A673 (cell line): ENCODE results near the gene PGAP2. TPM values are rescaled to one million over a fixed set of nuclear protein-coding genes. Genes with fewer than 3 reads are reported as not detected.

Experiments
- BruUV-seq: library from RNA; stranded (reverse); fragments of 400-500 nt; replicated peaks from 2 replicates; lab custom pipeline; 2021; lab: Mats Ljungman, UMichigan
- CTCF ChIA-PET: fragments of 300-600 bp; sonication (Branson Sonifier 250); formaldehyde crosslinking; loops from one replicate; lab custom pipeline; 2022; ENCODE audit warnings: antibody characterized with exemption; lab: Charles Lee
- POLR2A ChIA-PET: fragments of 300-600 bp; sonication (Branson Sonifier 250); formaldehyde crosslinking; loops from one replicate; lab custom pipeline; 2022; ENCODE audit warnings: antibody characterized with exemption; ENCODE audit not compliant: low non-redundant PET; lab: Charles Lee
- DNase-seq: peaks from one replicate; pipeline ENCODE4 v3.0.0-alpha.2; 2015; ENCODE audit warnings: low spot score
- H3K27ac ChIP-seq: fragments of 200-600 bp; sonication (generic); 2 replicates; pipeline ENCODE4 v1.5.1; 2016; ENCODE audit warnings: mixed run types, low read depth, mild to moderate bottlenecking, mixed read lengths, antibody characterized with exemption, low read length; ENCODE audit not compliant: poor library complexity, severe bottlenecking
- H3K27me3 ChIP-seq: fragments of 200-600 bp; sonication (generic); replicated peaks from 2 replicates; pipeline ENCODE4 v1.6.1; 2017; ENCODE audit warnings: mixed run types, low read depth, mild to moderate bottlenecking, mixed read lengths, antibody characterized with exemption, low read length; ENCODE audit not compliant: insufficient read depth, poor library complexity
- H3K36me3 ChIP-seq: fragments of 200-600 bp; sonication (generic); 2 replicates; pipeline ENCODE4 v1.6.1; 2016; ENCODE audit warnings: mixed run types, mild to moderate bottlenecking, mixed read lengths, antibody characterized with exemption, low read length; ENCODE audit not compliant: insufficient read depth, poor library complexity, severe bottlenecking
- H3K4me1 ChIP-seq: fragments of 200-600 bp; sonication (generic); 2 replicates; pipeline ENCODE4 v1.6.1; 2017; ENCODE audit warnings: mixed run types, mild to moderate bottlenecking, mixed read lengths, antibody characterized with exemption, low read length; ENCODE audit not compliant: insufficient read depth, poor library complexity, severe bottlenecking
- H3K4me3 ChIP-seq: fragments of 200-600 bp; sonication (generic); 2 replicates; pipeline ENCODE4 v1.5.1; 2016; ENCODE audit warnings: low read depth, mixed run types, mild to moderate bottlenecking, mixed read lengths, low read length; ENCODE audit not compliant: poor library complexity, severe bottlenecking
- H3K9me3 ChIP-seq: fragments of 200-600 bp; sonication (generic); 2 replicates; pipeline ENCODE4 v1.6.1; 2016; ENCODE audit warnings: mixed run types, low read depth, mild to moderate bottlenecking, mixed read lengths, antibody characterized with exemption, low read length; ENCODE audit not compliant: poor library complexity, severe bottlenecking
- EZH2 ChIP-seq: fragments of 200-600 bp; sonication (generic); IDR thresholded peaks from 2 replicates; pipeline ENCODE4 v1.6.1; 2017; ENCODE audit warnings: borderline replicate concordance, low read depth, mild to moderate bottlenecking, mixed read lengths, antibody characterized with exemption, low read length; ENCODE audit not compliant: poor library complexity, severe bottlenecking
- intact Hi-C: fragments of 100-400 bp; cut with micrococcal nuclease; formaldehyde crosslinking; loops from one replicate; pipeline ENCODE4 v1.10.0; 2022; ENCODE audit not compliant: unreplicated experiment
- total RNA-seq: library from RNA; stranded (reverse); gene quantifications from 2 replicates; pipeline ENCODE4 v1.2.3, GENCODE V29; 2021
- TF ChIP-seq, protein P1 (sequence below): fragments of 300-800, 200-600 bp; sonication (generic); conservative IDR thresholded peaks from 2 replicates; pipeline ENCODE4 v1.5.1; 2017; ENCODE audit warnings: low read depth, mild to moderate bottlenecking, antibody characterized with exemption, low read length, moderate library complexity, mixed read lengths

PGAP2 gene
- total RNA-seq, 1 experiment from 2014 or later, result 16.2 TPM

- Histone ChIP-seq H3K27ac (no peak overlapping the region), H3K27me3 (no peaks in the 10 kb centered on the region), H3K4me3 (no peak overlapping the region), H3K9me3 (no peaks in the 10 kb centered on the region), H3K36me3 (no peaks in the 10 kb centered on the region), H3K4me1 (peaks cover 10% of the 10 kb centered on the region)
- CTCF ChIA-PET, result no interaction called here
- POLR2A ChIA-PET, result no interaction called here
- DNase-seq, result no peak
- no TSS peak for BruUV-seq
- TF ChIP-seq, protein P1, sequence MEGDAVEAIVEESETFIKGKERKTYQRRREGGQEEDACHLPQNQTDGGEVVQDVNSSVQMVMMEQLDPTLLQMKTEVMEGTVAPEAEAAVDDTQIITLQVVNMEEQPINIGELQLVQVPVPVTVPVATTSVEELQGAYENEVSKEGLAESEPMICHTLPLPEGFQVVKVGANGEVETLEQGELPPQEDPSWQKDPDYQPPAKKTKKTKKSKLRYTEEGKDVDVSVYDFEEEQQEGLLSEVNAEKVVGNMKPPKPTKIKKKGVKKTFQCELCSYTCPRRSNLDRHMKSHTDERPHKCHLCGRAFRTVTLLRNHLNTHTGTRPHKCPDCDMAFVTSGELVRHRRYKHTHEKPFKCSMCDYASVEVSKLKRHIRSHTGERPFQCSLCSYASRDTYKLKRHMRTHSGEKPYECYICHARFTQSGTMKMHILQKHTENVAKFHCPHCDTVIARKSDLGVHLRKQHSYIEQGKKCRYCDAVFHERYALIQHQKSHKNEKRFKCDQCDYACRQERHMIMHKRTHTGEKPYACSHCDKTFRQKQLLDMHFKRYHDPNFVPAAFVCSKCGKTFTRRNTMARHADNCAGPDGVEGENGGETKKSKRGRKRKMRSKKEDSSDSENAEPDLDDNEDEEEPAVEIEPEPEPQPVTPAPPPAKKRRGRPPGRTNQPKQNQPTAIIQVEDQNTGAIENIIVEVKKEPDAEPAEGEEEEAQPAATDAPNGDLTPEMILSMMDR, result no peak
- TF ChIP-seq EZH2, result no peak
- intact Hi-C loops, result no loop called here
Measured at GRCh38 chr11:3861683-3862082, 53.3 kb downstream of the PGAP2 start.

DNA sequence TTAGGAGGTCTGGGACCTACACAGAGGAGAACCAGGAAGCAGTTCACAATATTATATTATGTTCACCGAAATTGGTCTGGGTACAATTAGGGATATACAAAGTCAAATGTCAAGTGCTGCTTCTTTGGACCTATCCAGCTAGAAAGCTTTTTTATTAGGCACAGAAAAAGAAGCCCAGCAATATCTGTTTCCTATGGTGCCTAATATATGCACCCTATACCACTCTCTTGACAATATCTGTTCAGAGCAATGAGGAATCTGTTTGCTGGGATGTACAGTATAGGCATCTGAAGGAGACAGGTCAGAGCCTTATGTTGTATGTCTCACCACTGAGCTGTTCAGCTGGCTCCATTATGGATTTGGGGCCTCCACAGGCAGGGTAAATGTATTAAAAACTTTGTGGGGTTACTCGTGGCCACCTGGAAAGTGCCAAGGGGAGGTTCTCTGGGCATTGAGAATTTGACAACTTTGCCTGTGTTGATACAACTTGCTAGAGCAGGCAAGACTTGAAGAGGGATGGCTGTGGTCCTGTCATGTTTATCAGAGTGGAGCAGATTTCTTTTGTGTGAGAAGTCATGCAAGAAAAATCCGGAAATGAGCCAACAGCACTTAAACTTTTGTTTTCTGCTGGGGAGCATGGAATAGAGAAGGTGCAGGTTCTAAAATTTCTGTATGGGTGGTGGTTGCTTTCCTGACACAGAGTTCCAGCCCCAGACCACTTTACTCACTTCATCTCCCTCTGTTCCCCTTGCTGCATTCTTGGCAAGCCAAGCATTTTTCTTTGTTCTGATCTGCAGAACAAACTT is 57.2 kb downstream of the PGAP2 start:
- H3K27me3 ChIP-seq, result no peaks in the 10 kb centered on the region
- no peak overlapping the region for H3K4me3 ChIP-seq
- H3K9me3 ChIP-seq, result no peaks in the 10 kb centered on the region
- H3K4me1 ChIP-seq, result no peaks in the 10 kb centered on the region
- no peaks in the 10 kb centered on the region for H3K36me3 ChIP-seq
- intact Hi-C loops, result no loop called here
- ChIA-PET CTCF (interaction anchor here (1.2 kb wide), 1 partner anchor 11 kb away, joined by 6 read pairs; the partner anchor contains the start of gene STIM1), POLR2A (no interaction called here)
- no peak for TF ChIP-seq EZH2
- TF ChIP-seq, protein P1, result no peak
- DNase-seq, result no peak
- no TSS peak for BruUV-seq
- H3K27ac ChIP-seq, result no peak overlapping the region

DNA sequence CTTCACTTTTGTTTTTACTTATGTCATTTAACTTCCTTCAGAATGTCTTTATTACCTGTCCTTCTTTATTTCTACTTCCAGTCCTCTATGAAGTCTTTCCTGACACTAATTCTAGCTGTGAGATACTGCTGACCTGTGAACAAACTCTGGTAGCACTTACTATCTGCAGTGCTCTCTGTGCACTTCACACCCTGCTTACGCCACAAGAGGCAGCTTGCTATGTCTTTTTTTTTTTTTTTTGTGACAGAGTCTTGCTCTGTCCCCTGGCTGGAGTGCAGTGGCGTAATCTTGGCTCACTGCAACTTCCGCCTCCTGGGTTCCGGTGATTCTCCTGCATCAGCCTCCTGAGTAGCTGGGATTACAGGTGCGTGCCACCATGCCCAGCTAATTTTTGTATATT is 57.8 kb downstream of the PGAP2 start:
- ChIA-PET POLR2A (no interaction called here), CTCF (interaction anchor here (1.2 kb wide), 1 partner anchor 11 kb away, joined by 6 read pairs; the partner anchor contains the start of gene STIM1)
- no peak for TF ChIP-seq EZH2
- Histone ChIP-seq H3K36me3 (no peaks in the 10 kb centered on the region), H3K27ac (no peak overlapping the region), H3K9me3 (no peaks in the 10 kb centered on the region), H3K27me3 (no peaks in the 10 kb centered on the region), H3K4me1 (no peaks in the 10 kb centered on the region), H3K4me3 (no peak overlapping the region)
- intact Hi-C loops, result no loop called here
- BruUV-seq, result no TSS peak
- no peak for DNase-seq
